Measurements from ENCODE around the gene WASF3. TPM values are rescaled to one million over a fixed set of nuclear protein-coding genes. Genes with fewer than 3 reads are reported as not detected.

The WASF3 gene
- polyA plus RNA-seq, 10 donors: 10.6 to 17.1 (median 12.3) TPM

- no peak for DNase-seq
Measured at GRCh38 chr13:26541678-26542568, 15.6 kb upstream of the WASF3 start.

- no peak for DNase-seq
Measured at GRCh38 chr13:26544707-26545106, 12.8 kb upstream of the WASF3 start.

GRCh38 chr13:26548205-26548765 is 9.2 kb upstream of the WASF3 start:
- DNase-seq: no peak

GRCh38 chr13:26549713-26550112 is 7.8 kb upstream of the WASF3 start:
- DNase-seq: no peak

- DNase-seq: no peak
Measured at GRCh38 chr13:26551255-26551860, 6.1 kb upstream of the WASF3 start.

GRCh38 chr13:26555413-26555812 is 2.1 kb upstream of the WASF3 start:
- DNase-seq: no peak

GRCh38 chr13:26557051-26557392 is 461 bp upstream of the WASF3 start:
- no peak for DNase-seq

- peak in 2 of 3 donors; percentile 13 to 53 for DNase-seq
Measured at GRCh38 chr13:26558074-26558805, 757 bp downstream of the WASF3 start.

- DNase-seq: no peak
Measured at GRCh38 chr13:26558987-26559386, 1.5 kb downstream of the WASF3 start.

- no peak for DNase-seq
Measured at GRCh38 chr13:26560456-26560855, 3.0 kb downstream of the WASF3 start.

GRCh38 chr13:26561067-26561466 is 3.6 kb downstream of the WASF3 start:
- no peak for DNase-seq

- peak in 1 of 3 donors; percentile 30 for DNase-seq
Measured at GRCh38 chr13:26561651-26562511, 4.4 kb downstream of the WASF3 start.

- DNase-seq: no peak
Measured at GRCh38 chr13:26562512-26562890, 5.0 kb downstream of the WASF3 start.

GRCh38 chr13:26563713-26564112 is 6.2 kb downstream of the WASF3 start:
- no peak for DNase-seq

GRCh38 chr13:26568132-26568815 is 10.8 kb downstream of the WASF3 start:
- DNase-seq: no peak

- no peak for DNase-seq
Measured at GRCh38 chr13:26571518-26571917, 14.0 kb downstream of the WASF3 start.

- no peak for DNase-seq
Measured at GRCh38 chr13:26575244-26575643, 17.8 kb downstream of the WASF3 start.

- DNase-seq: no peak
Measured at GRCh38 chr13:26579580-26579979, 22.1 kb downstream of the WASF3 start.

- DNase-seq: no peak
Measured at GRCh38 chr13:26583662-26584061, 26.2 kb downstream of the WASF3 start.

- DNase-seq: peak in 2 of 3 donors; percentile 45 to 84
Measured at GRCh38 chr13:26584713-26585112, 27.2 kb downstream of the WASF3 start.

- no peak for DNase-seq
Measured at GRCh38 chr13:26585136-26585535, 27.7 kb downstream of the WASF3 start.
